Gastroesophageal sphincter (tissue), 4 donors: Measurements from ENCODE around the gene GPR26. TPM values are rescaled to one million over a fixed set of nuclear protein-coding genes. Genes with fewer than 3 reads are reported as not detected.

ENCODE experiments used
- ATAC-seq: fragments of 150-250 bp; one replicate; pipeline ENCODE4 v1.9.1; 2016; ENCODE audit warnings: mild to moderate bottlenecking, moderate library complexity
- H3K27ac ChIP-seq, 4 donors: fragments of 200-600 bp; sonication (generic) in 3 of 4; 1 replicate in 3 of 4; 2 replicates in 1 of 4; pipeline ENCODE4 v1.5.1; 2016 to 2019
- H3K27me3 ChIP-seq: fragments of 200-600 bp; sonication (generic); one replicate; pipeline ENCODE4 v1.5.1; 2019
- H3K36me3 ChIP-seq, 2 donors: fragments of 200-600 bp; sonication (generic); one replicate each; pipeline ENCODE4 v1.5.1; 2019; ENCODE audit warnings: control low read depth in 1 of 2
- H3K4me1 ChIP-seq, 3 donors: fragments of 200-600 bp; sonication (generic); 1 replicate in 2 of 3; 2 replicates in 1 of 3; pipeline ENCODE4 v1.5.1; 2016 to 2019; ENCODE audit warnings: control low read depth in 2 of 3
- H3K4me3 ChIP-seq, 2 donors: fragments of 200-600 bp; sonication (generic); one replicate each; pipeline ENCODE4 v1.5.1; 2019; ENCODE audit warnings: mild to moderate bottlenecking in 1 of 2, moderate library complexity in 1 of 2
- H3K9me3 ChIP-seq, 3 donors: fragments of 200-600 bp; sonication (generic); one replicate each; pipeline ENCODE4 v1.5.1; 2017 to 2019; ENCODE audit warnings: control low read depth in 2 of 3
- EP300 ChIP-seq: sonication (generic); formaldehyde crosslinking; IDR thresholded peaks from one replicate; pipeline ENCODE4 v1.6.1; 2017; ENCODE audit warnings: antibody characterized with exemption, mild to moderate bottlenecking
- POLR2A ChIP-seq, 2 donors: fragments of 450-650 bp; IDR thresholded peaks; one replicate each; pipeline ENCODE4 v1.6.1; 2017; ENCODE audit warnings: antibody characterized with exemption in 2 of 2, mild to moderate bottlenecking in 2 of 2, moderate library complexity in 1 of 2
- POLR2AphosphoS5 ChIP-seq: sonication (generic); formaldehyde crosslinking; IDR thresholded peaks from one replicate; pipeline ENCODE4 v1.6.1; 2017; ENCODE audit warnings: antibody characterized with exemption
- WGBS, 2 donors: methylation state at CpG; one replicate each; pipeline ENCODE4 v1.1.5; 2018; ENCODE audit warnings: low coverage in 1 of 2; 5-methylcytosine and 5-hydroxymethylcytosine counted together
- total RNA-seq, 4 donors: library from RNA; depleted of rRNA; stranded (reverse); fragments of >200 nt; gene quantifications; one replicate each; pipeline ENCODE4 v1.1.0, GENCODE V29; 2016
- TF ChIP-seq, protein P1 (sequence below), 4 experiments: fragments of 200-600 bp in 2 of 4; fragments of 450-650 bp in 2 of 4; sonication (generic) in 1 of 4; IDR thresholded peaks; one replicate each; pipeline ENCODE4 v1.5.1; 2017 to 2019; ENCODE audit warnings: antibody characterized with exemption in 4 of 4, mild to moderate bottlenecking in 2 of 4, moderate library complexity in 2 of 4

GPR26 gene
- total RNA-seq, 4 donors from 2014 or later = 0.02 TPM; not detected in 3

DNA sequence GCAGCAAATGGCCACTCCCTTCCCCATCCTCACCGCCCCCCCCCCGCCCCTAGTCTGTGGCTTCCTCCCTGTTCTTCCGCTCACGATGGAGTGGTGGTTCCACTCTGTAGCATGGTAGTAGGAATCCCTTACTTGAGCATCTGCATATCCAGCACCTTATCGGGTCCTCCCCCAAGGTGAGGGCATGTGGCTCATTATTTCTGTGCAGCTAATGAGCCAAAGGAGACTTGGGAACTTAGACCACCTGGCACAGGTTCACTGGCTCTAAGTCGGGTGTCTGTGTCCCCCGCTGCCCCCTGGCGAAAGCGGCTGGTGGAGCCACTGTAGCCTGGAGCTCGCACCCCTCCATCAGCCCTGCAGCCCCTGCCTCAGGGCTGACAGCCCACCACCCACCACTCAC is 22.8 kb upstream of the GPR26 start:
- TF ChIP-seq EP300 = no peak
- TF ChIP-seq, protein P1, sequence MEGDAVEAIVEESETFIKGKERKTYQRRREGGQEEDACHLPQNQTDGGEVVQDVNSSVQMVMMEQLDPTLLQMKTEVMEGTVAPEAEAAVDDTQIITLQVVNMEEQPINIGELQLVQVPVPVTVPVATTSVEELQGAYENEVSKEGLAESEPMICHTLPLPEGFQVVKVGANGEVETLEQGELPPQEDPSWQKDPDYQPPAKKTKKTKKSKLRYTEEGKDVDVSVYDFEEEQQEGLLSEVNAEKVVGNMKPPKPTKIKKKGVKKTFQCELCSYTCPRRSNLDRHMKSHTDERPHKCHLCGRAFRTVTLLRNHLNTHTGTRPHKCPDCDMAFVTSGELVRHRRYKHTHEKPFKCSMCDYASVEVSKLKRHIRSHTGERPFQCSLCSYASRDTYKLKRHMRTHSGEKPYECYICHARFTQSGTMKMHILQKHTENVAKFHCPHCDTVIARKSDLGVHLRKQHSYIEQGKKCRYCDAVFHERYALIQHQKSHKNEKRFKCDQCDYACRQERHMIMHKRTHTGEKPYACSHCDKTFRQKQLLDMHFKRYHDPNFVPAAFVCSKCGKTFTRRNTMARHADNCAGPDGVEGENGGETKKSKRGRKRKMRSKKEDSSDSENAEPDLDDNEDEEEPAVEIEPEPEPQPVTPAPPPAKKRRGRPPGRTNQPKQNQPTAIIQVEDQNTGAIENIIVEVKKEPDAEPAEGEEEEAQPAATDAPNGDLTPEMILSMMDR (IDR thresholded peaks at IDR 0.05) = no peak
- no peak for TF ChIP-seq POLR2AphosphoS5
- TF ChIP-seq POLR2A (IDR thresholded peaks at IDR 0.05) = no peak
- Histone ChIP-seq H3K27ac (no peak overlapping the region), H3K4me1 (no peaks in the 10 kb centered on the region), H3K9me3 (no peaks in the 10 kb centered on the region), H3K36me3 (no peaks in the 10 kb centered on the region), H3K4me3 (no peak overlapping the region), H3K27me3 (peaks cover 15% of the 10 kb centered on the region)
- no peak for ATAC-seq
- WGBS, 2 donors = 43% methylated on average over 3 of the region's 10 CpGs; no CpG with 5 or more reads in 1 of the 2 donors

DNA sequence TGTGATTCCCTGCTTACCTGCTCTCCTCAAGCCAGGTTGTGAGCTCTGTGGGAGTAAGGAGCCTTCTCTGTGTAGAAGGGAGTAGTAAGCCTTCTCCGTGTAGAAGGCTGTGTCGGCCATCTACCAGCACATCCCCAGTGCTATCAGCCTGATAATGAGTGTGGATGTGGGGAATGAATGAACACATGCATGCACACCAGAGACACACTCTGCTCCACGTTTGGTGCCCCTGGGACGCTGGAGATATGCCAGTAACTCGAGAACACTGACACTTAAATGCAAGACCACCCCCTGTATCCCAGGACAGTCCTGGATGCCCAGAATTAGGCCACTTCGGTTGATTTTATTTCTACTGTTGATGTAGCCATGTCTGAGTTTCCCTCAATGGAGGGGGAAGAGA is 21.1 kb upstream of the GPR26 start:
- 33 to 53% methylated on average over 3 to 4 of the region's 6 CpGs for WGBS, 2 donors
- Histone ChIP-seq H3K27me3 (peaks cover 15% of the 10 kb centered on the region), H3K27ac (no peak overlapping the region), H3K36me3 (no peaks in the 10 kb centered on the region), H3K9me3 (no peaks in the 10 kb centered on the region), H3K4me1 (no peaks in the 10 kb centered on the region), H3K4me3 (no peak overlapping the region)
- no peak for ATAC-seq
- TF ChIP-seq POLR2AphosphoS5 (no peak), POLR2A (IDR thresholded peaks at IDR 0.05) (no peak), EP300 (no peak)
- TF ChIP-seq, protein P1 (IDR thresholded peaks at IDR 0.05) = no peak

DNA sequence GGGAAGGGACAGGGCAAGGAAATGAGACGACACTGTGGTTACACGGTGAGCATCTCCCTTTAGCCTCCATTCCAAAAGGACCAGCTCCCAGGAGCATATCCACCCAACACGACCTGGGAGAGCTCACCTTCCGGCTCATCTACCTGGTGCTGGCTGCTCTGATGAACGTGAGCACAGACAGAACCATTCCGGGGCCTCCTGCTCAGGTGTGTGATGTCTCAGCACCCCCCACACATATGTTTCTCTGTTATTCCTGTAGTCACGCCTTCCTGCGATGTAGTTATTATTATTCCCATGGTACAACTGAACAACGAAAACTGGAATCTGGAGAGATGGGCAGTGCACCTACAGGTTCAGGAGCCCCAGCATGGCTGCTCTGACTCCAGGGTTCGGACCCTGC is 20.5 kb upstream of the GPR26 start:
- Histone ChIP-seq H3K9me3 (no peaks in the 10 kb centered on the region), H3K27ac (no peak overlapping the region), H3K4me1 (no peaks in the 10 kb centered on the region), H3K27me3 (peaks cover 18% of the 10 kb centered on the region), H3K36me3 (no peaks in the 10 kb centered on the region), H3K4me3 (no peak overlapping the region)
- no peak for TF ChIP-seq EP300
- TF ChIP-seq POLR2A (IDR thresholded peaks at IDR 0.05) = no peak
- TF ChIP-seq POLR2AphosphoS5 = no peak
- TF ChIP-seq, protein P1 (IDR thresholded peaks at IDR 0.05) = no peak
- 88% methylated on average over 9 of the region's 10 CpGs; no CpG with 5 or more reads in 1 of the 2 donors for WGBS, 2 donors
- no peak for ATAC-seq

DNA sequence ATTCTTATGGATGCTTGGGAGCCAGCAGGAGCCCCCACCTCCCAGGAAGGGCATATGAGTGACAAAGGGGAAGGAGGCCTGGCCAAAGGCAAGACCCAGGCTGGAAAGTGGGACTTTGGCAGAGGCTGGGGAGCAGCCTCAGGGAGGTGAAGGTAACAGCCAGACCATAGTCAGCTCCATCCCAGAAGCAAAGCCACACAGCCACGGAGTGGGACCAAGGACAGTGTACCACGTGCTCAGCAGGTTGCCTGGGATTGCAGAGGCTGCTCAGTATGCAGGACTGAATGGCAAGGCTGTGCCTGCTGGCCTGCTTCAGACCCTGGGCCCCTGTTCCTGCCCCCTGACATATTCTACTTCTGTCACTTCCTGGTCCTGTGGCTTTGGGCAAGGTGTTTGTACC is 17.6 kb upstream of the GPR26 start:
- TF ChIP-seq, protein P1 (IDR thresholded peaks at IDR 0.05) = no peak
- TF ChIP-seq POLR2A (IDR thresholded peaks at IDR 0.05) (no peak), EP300 (no peak), POLR2AphosphoS5 (no peak)
- peaks cover 28% of the 10 kb centered on the region for H3K27me3 ChIP-seq
- H3K36me3 ChIP-seq = no peaks in the 10 kb centered on the region
- WGBS, 2 donors = 50% methylated on average over 2 of the region's 2 CpGs; no CpG with 5 or more reads in 1 of the 2 donors
- no peak overlapping the region for H3K4me3 ChIP-seq
- H3K9me3 ChIP-seq = peaks cover 0 to 7% (median 0%) of the 10 kb centered on the region in 3 donors
- H3K27ac ChIP-seq = no peak overlapping the region
- H3K4me1 ChIP-seq = no peaks in the 10 kb centered on the region
- no peak for ATAC-seq

DNA sequence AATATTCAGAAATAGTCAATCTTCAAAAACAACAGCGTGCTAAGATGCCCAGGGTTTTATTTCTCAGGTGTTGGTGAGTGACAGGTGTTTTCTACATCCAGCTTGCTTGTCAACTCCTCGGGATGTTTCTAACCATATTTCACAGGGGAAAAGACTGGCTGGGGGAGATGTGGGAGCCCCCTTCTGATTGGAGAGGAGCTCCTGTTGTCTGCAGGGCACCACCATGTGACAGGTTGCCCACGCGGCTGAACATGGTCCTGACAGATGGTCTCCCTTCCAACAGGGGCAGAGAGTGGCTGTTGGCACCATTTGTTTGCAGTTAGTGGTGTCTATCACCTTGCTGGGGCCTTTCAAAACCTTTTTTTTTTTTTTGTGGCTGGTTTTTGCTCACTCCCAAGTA is 16.5 kb upstream of the GPR26 start:
- ATAC-seq = no peak
- Histone ChIP-seq H3K36me3 (no peaks in the 10 kb centered on the region), H3K9me3 (peaks cover 0 to 8% (median 0%) of the 10 kb centered on the region in 3 donors), H3K4me3 (no peak overlapping the region), H3K4me1 (no peaks in the 10 kb centered on the region), H3K27ac (no peak overlapping the region), H3K27me3 (peaks cover 22% of the 10 kb centered on the region)
- WGBS, 2 donors = 33 to 72% methylated on average over 1 to 2 of the region's 4 CpGs
- TF ChIP-seq EP300 = no peak
- TF ChIP-seq POLR2A (IDR thresholded peaks at IDR 0.05) = no peak
- TF ChIP-seq, protein P1 (IDR thresholded peaks at IDR 0.05) = no peak
- TF ChIP-seq POLR2AphosphoS5 = no peak
